ENCODE measurements around the gene RAD17. TPM values are rescaled to one million over a fixed set of nuclear protein-coding genes. Genes with fewer than 3 reads are reported as not detected.
"Not testable (repeated sequence)": the region's sequence is repeated elsewhere in the genome, so short reads cannot be mapped to it uniquely, and the experiment has no call there.

RAD17 gene
- polyA plus RNA-seq, 3 donors, result 9.1 to 11.6 (median 9.6) TPM

- intact Hi-C loops (cut with micrococcal nuclease), result no loop called here
Measured at GRCh38 chr5:69432412-69433206, 63.0 kb downstream of the RAD17 start.

GRCh38 chr5:69435276-69435884 lies 65.8 kb downstream of the RAD17 start:
- H3K4me3 ChIP-seq (replicated peaks in 1 of 3; ENCODE audit: low read depth in 2 of 3, low read length in 3 of 3); H3K27ac ChIP-seq (ENCODE audit: low read depth in 1 of 2, low read length in 2 of 2); H3K4me2 ChIP-seq (replicated peaks; ENCODE audit: extremely low read depth, low read length, poor library complexity, severe bottlenecking); H3K36me3 Mint-ChIP-seq; H3K4me1 ChIP-seq (ENCODE audit: control insufficient read depth in 1 of 2, insufficient read depth in 2 of 2, low read length in 2 of 2); H3K27me3 Mint-ChIP-seq (ENCODE audit: low read depth in 3 of 3); H3K9me3 Mint-ChIP-seq; H3K36me3 ChIP-seq (replicated peaks in 1 of 2; ENCODE audit: control insufficient read depth in 1 of 2, insufficient read depth in 2 of 2, low read length in 2 of 2); H3K4me1 Mint-ChIP-seq; intact Hi-C loops (cut with micrococcal nuclease); DNase-seq; H4K20me1 ChIP-seq (ENCODE audit: insufficient read depth, low read length); H3K79me2 ChIP-seq (ENCODE audit: insufficient read depth, low read length); H3K9ac ChIP-seq (ENCODE audit: insufficient read depth, low read length, poor library complexity, severe bottlenecking); H3K27ac Mint-ChIP-seq; H3K4me3 Mint-ChIP-seq; H3K9me3 ChIP-seq (replicated peaks in 1 of 2; ENCODE audit: control insufficient read depth in 1 of 2, insufficient read depth in 1 of 2, low read length in 2 of 2); H2AFZ ChIP-seq (ENCODE audit: insufficient read depth, low read depth, low read length, poor library complexity, severe bottlenecking); H3K27me3 ChIP-seq (ENCODE audit: control insufficient read depth in 2 of 2, insufficient read depth in 2 of 2, low read length in 2 of 2): not testable (repeated sequence)
- 83% methylated on average over 1 of the region's 5 CpGs for WGBS (ENCODE audit: insufficient coverage)

More at GRCh38 chr5:69432412-69433206, 63.0 kb downstream of the RAD17 start:
- no peaks in the 10 kb centered on the region for H3K27me3 ChIP-seq (ENCODE audit: control insufficient read depth in 2 of 2, insufficient read depth in 2 of 2, low read length in 2 of 2)
- H3K9ac ChIP-seq (ENCODE audit: insufficient read depth, low read length, poor library complexity, severe bottlenecking), result no peak overlapping the region
- no peaks in the 10 kb centered on the region for H4K20me1 ChIP-seq (ENCODE audit: insufficient read depth, low read length)
- H3K9me3 Mint-ChIP-seq, result peaks cover 0 to 2% (median 0%) of the 10 kb centered on the region in 7 donors
- no peaks in the 10 kb centered on the region for H3K36me3 ChIP-seq (replicated peaks in 1 of 2; ENCODE audit: control insufficient read depth in 1 of 2, insufficient read depth in 2 of 2, low read length in 2 of 2)
- H3K9me3 ChIP-seq (replicated peaks in 1 of 2; ENCODE audit: control insufficient read depth in 1 of 2, insufficient read depth in 1 of 2, low read length in 2 of 2), result no peaks in the 10 kb centered on the region
- no peak overlapping the region for H3K4me2 ChIP-seq (replicated peaks; ENCODE audit: extremely low read depth, low read length, poor library complexity, severe bottlenecking)
- H3K4me3 Mint-ChIP-seq, result no peak overlapping the region
- H3K27ac Mint-ChIP-seq, result no peak overlapping the region
- H3K4me1 ChIP-seq (ENCODE audit: control insufficient read depth in 1 of 2, insufficient read depth in 2 of 2, low read length in 2 of 2), result no peaks in the 10 kb centered on the region
- H3K27me3 Mint-ChIP-seq (ENCODE audit: low read depth in 3 of 3), result peaks cover 0 to 3% (median 2%) of the 10 kb centered on the region in 3 donors
- WGBS (ENCODE audit: insufficient coverage), result 95% methylated on average over 4 of the region's 8 CpGs
- TF ChIP-seq CTCF (IDR thresholded peaks at IDR 0.05), result no peak
- no peaks in the 10 kb centered on the region for H3K79me2 ChIP-seq (ENCODE audit: insufficient read depth, low read length)
- H3K27ac ChIP-seq (ENCODE audit: low read depth in 1 of 2, low read length in 2 of 2), result no peak overlapping the region
- H3K36me3 Mint-ChIP-seq, result no peaks in the 10 kb centered on the region
- no peak overlapping the region for H3K4me3 ChIP-seq (replicated peaks in 1 of 3; ENCODE audit: low read depth in 2 of 3, low read length in 3 of 3)
- peaks cover 2% of the 10 kb centered on the region for H3K4me1 Mint-ChIP-seq
- no peak for DNase-seq
- H2AFZ ChIP-seq (ENCODE audit: insufficient read depth, low read depth, low read length, poor library complexity, severe bottlenecking), result no peak overlapping the region
